ENCODE results near the gene RHOXF1.
"Not testable (repeated sequence)": the region's sequence is repeated elsewhere in the genome, so short reads cannot be mapped to it uniquely, and the experiment has no call there.

DNA sequence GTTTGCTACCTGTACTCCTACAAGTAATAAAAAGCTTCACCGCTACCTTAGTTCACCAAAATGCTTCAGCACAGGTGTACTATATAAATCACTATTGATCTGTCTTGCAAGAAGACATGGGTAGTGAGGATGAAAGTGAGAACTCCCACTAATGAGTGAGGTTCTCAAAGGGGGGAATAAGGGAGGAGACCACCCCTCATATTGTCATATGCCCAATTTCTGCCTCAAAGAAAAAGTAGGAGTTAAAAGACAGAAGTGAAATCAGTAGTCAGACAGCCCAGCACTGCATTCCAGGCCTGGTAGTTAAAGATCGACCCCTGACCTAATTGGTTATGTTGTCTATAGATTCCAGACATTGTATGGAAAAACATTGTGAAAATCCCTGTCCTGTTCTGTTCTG is 14.7 kb downstream of the RHOXF1 start:
- TF ChIP-seq, protein P1, sequence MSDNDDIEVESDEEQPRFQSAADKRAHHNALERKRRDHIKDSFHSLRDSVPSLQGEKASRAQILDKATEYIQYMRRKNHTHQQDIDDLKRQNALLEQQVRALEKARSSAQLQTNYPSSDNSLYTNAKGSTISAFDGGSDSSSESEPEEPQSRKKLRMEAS (IDR thresholded peaks at IDR 0.05; ENCODE audit: insufficient read depth, insufficient read length), result not testable (repeated sequence)
- TF ChIP-seq, protein P2, sequence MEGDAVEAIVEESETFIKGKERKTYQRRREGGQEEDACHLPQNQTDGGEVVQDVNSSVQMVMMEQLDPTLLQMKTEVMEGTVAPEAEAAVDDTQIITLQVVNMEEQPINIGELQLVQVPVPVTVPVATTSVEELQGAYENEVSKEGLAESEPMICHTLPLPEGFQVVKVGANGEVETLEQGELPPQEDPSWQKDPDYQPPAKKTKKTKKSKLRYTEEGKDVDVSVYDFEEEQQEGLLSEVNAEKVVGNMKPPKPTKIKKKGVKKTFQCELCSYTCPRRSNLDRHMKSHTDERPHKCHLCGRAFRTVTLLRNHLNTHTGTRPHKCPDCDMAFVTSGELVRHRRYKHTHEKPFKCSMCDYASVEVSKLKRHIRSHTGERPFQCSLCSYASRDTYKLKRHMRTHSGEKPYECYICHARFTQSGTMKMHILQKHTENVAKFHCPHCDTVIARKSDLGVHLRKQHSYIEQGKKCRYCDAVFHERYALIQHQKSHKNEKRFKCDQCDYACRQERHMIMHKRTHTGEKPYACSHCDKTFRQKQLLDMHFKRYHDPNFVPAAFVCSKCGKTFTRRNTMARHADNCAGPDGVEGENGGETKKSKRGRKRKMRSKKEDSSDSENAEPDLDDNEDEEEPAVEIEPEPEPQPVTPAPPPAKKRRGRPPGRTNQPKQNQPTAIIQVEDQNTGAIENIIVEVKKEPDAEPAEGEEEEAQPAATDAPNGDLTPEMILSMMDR (IDR thresholded peaks at IDR 0.05; ENCODE audit: extremely low read depth in 1 of 2, insufficient read depth in 1 of 2, low read depth in 1 of 2, low read length in 2 of 2), result not testable (repeated sequence)
- not testable (repeated sequence) for TF ChIP-seq EZH2 (IDR thresholded peaks at IDR 0.05; ENCODE audit: borderline replicate concordance, low read depth, low read length, severe bottlenecking); POLR2A (IDR thresholded peaks at IDR 0.05; ENCODE audit: low read depth, low read length); MYC (IDR thresholded peaks at IDR 0.05; ENCODE audit: low read depth, low read length); POLR2AphosphoS5 (IDR thresholded peaks at IDR 0.05; ENCODE audit: insufficient read depth, low read depth, low read length)
